GM18519 (cell line): ENCODE data around the gene PPP2R2D.
A peak's percentile ranks its signal among the peaks of the same experiment; 100 is the strongest.

Experiments used
- ATAC-seq: cut with Tn5 transposase; IDR thresholded peaks from one replicate; pipeline ENCODE4 v1.9.1; 2021; ENCODE audit warnings: mild to moderate bottlenecking, moderate library complexity; ENCODE audit not compliant: unreplicated experiment, low FRiP score

PPP2R2D gene

GRCh38 chr10:131925011-131925649 is 24.3 kb downstream of the PPP2R2D start:
- no peak for ATAC-seq

- no peak for ATAC-seq
Measured at GRCh38 chr10:131925716-131926115, 24.9 kb downstream of the PPP2R2D start.

GRCh38 chr10:131926253-131926652 is 25.4 kb downstream of the PPP2R2D start:
- ATAC-seq = no peak

GRCh38 chr10:131926743-131927595 is 26.2 kb downstream of the PPP2R2D start:
- ATAC-seq = no peak

GRCh38 chr10:131928248-131929095 is 27.7 kb downstream of the PPP2R2D start:
- ATAC-seq = peak; percentile 64

GRCh38 chr10:131929122-131929845 is 28.5 kb downstream of the PPP2R2D start:
- ATAC-seq = no peak

- ATAC-seq = no peak
Measured at GRCh38 chr10:131930150-131930549, 29.3 kb downstream of the PPP2R2D start.

GRCh38 chr10:131930586-131931330 is 29.9 kb downstream of the PPP2R2D start:
- ATAC-seq = no peak

GRCh38 chr10:131931981-131932380 is 31.2 kb downstream of the PPP2R2D start:
- no peak for ATAC-seq

- no peak for ATAC-seq
Measured at GRCh38 chr10:131933016-131933695, 32.3 kb downstream of the PPP2R2D start.

- ATAC-seq = no peak
Measured at GRCh38 chr10:131933696-131934086, 32.9 kb downstream of the PPP2R2D start.

GRCh38 chr10:131934769-131935168 is 34.0 kb downstream of the PPP2R2D start:
- ATAC-seq = no peak

GRCh38 chr10:131935260-131935659 is 34.5 kb downstream of the PPP2R2D start:
- no peak for ATAC-seq

- no peak for ATAC-seq
Measured at GRCh38 chr10:131936294-131936693, 35.5 kb downstream of the PPP2R2D start.

GRCh38 chr10:131936736-131937135 is 35.9 kb downstream of the PPP2R2D start:
- ATAC-seq = no peak

GRCh38 chr10:131937836-131938235 is 37.0 kb downstream of the PPP2R2D start:
- ATAC-seq = no peak

- no peak for ATAC-seq
Measured at GRCh38 chr10:131938681-131939080, 37.9 kb downstream of the PPP2R2D start.

- no peak for ATAC-seq
Measured at GRCh38 chr10:131942455-131942854, 41.6 kb downstream of the PPP2R2D start.
